Fibroblast of lung (primary cell): Measurements from ENCODE around the gene ZDHHC3. TPM values are rescaled to one million over a fixed set of nuclear protein-coding genes. Genes with fewer than 3 reads are reported as not detected.

ENCODE experiments used
- DNase-seq, 2 donors: peaks; one replicate each; pipeline versions ENCODE4 v3.0.0 to v3.0.0-alpha.2; 2010; ENCODE audit warnings: low read depth in 2 of 2
- H2AFZ ChIP-seq: 2 replicates; pipeline ENCODE4 v1.5.1; 2012; ENCODE audit warnings: low read length, control low read depth, inconsistent platforms
- H3K27ac ChIP-seq: 2 replicates; pipeline ENCODE4 v1.5.1; 2011; ENCODE audit warnings: low read length, control low read depth; ENCODE audit not compliant: insufficient read depth
- H3K27me3 ChIP-seq: 2 replicates; pipeline ENCODE4 v1.5.1; 2011; ENCODE audit warnings: mild to moderate bottlenecking, low read length; ENCODE audit not compliant: control insufficient read depth, insufficient read depth
- H3K36me3 ChIP-seq: 2 replicates; pipeline ENCODE4 v1.5.1; 2011; ENCODE audit warnings: low read length; ENCODE audit not compliant: control insufficient read depth, insufficient read depth
- H3K4me1 ChIP-seq: 2 replicates; pipeline ENCODE4 v1.5.1; 2011; ENCODE audit warnings: low read length; ENCODE audit not compliant: control insufficient read depth, insufficient read depth; ENCODE audit errors: extremely low read depth
- H3K4me2 ChIP-seq: 2 replicates; pipeline ENCODE4 v1.5.1; 2011; ENCODE audit warnings: low read length, control low read depth; ENCODE audit not compliant: insufficient read depth; ENCODE audit errors: extremely low read depth
- H3K4me3 ChIP-seq, 4 experiments: fragments of 200-600 bp in 1 of 4; sonication (generic) in 1 of 4; replicated peaks in 1 of 4; 2 replicates each; pipeline ENCODE4 v1.5.1; 2011 to 2016; ENCODE audit warnings: low read length in 4 of 4, low read depth in 3 of 4, mild to moderate bottlenecking in 3 of 4, control low read depth in 2 of 4, inconsistent platforms in 1 of 4, mixed read lengths in 1 of 4; ENCODE audit not compliant: insufficient read depth in 1 of 4; ENCODE audit errors: control extremely low read depth in 1 of 4
- H3K79me2 ChIP-seq: 2 replicates; pipeline ENCODE4 v1.5.1; 2012; ENCODE audit warnings: mild to moderate bottlenecking, low read length, inconsistent platforms; ENCODE audit not compliant: control insufficient read depth, insufficient read depth
- H3K9ac ChIP-seq: 2 replicates; pipeline ENCODE4 v1.5.1; 2011; ENCODE audit warnings: mild to moderate bottlenecking, low read length, control low read depth; ENCODE audit not compliant: insufficient read depth
- H3K9me3 ChIP-seq: 2 replicates; pipeline ENCODE4 v1.5.1; 2012; ENCODE audit warnings: low read depth, low read length; ENCODE audit not compliant: control insufficient read depth, insufficient read depth
- H4K20me1 ChIP-seq: 2 replicates; pipeline ENCODE4 v1.5.1; 2011; ENCODE audit warnings: low read length; ENCODE audit not compliant: control insufficient read depth, insufficient read depth; ENCODE audit errors: extremely low read depth
- CTCF ChIP-seq, 2 donors: IDR thresholded peaks in 1 of 2; conservative IDR thresholded peaks in 1 of 2; 1 replicate in 1 of 2; 2 replicates in 1 of 2; pipeline ENCODE4 v1.5.1; 2011 to 2012; ENCODE audit warnings: low read length in 2 of 2, control low read depth in 1 of 2, inconsistent platforms in 1 of 2, low read depth in 1 of 2, mild to moderate bottlenecking in 1 of 2
- EZH2 ChIP-seq: IDR thresholded peaks from 2 replicates; pipeline ENCODE4 v1.5.1; 2012; ENCODE audit warnings: low read length, control low read depth, mild to moderate bottlenecking; ENCODE audit errors: missing control alignments
- polyA plus RNA-seq, 2 donors: library from polyadenylated mRNA; depleted of rRNA in 1 of 2; stranded (reverse) in 1 of 2; unstranded in 1 of 2; fragments of >200 nt; gene quantifications; 2 replicates each; pipeline ENCODE4 v1.2.1, GENCODE V29; 2011 to 2012; ENCODE audit warnings: missing spikeins in 1 of 2
- total RNA-seq: library from RNA; depleted of rRNA; stranded (reverse); fragments of >200 nt; gene quantifications from 2 replicates; pipeline ENCODE4 v1.2.1, GENCODE V29; 2014

The ZDHHC3 gene
- total and polyA plus RNA-seq, 2 donors (not counting 1 experiment from before 2014, with no cell fraction given): 53.2 to 126 TPM

DNA sequence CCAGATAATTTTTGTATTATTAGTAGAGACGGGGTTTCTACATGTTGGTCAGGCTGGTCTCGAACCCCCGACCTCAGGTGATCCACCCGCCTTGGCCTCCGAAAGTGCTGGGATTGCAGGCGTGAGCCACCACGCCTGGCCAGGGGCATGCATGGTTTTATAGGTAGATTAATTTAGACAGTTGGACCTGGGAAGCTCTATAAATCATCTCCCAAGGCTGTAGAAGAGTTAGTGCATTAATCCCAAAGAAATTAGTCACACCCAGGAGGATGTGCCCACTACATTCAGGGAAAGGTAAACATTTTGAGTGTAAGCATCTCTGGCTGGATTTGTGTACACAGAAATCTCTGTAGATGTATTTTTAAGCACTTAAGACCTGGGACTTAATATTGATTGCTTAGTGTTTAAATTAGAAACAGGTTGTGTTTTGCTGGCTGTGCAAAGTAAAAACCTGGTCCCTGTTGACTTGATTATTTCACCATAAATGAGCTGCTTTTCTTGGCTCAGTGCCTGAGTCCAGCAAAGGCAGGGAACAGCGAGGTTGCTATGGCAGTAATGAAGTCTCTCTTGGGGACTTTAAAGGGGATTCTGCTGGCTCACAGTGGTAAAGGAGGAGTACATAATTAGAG is 19.3 kb upstream of the ZDHHC3 start:
- H3K27me3 ChIP-seq: no peaks in the 10 kb centered on the region
- H3K79me2 ChIP-seq: peaks cover 4% of the 10 kb centered on the region
- peak; percentile 49 to 71 for DNase-seq
- peaks cover 10% of the 10 kb centered on the region for H3K36me3 ChIP-seq
- H3K27ac ChIP-seq: peak overlapping the region; percentile 23
- TF ChIP-seq CTCF (conservative IDR thresholded peaks at IDR 0.05 in 1 of 2, IDR thresholded peaks at IDR 0.05 in 1 of 2; ENCODE audit: low read depth in 1 of 2, low read length in 2 of 2) (no peak), EZH2 (no peak)
- H2AFZ ChIP-seq: no peak overlapping the region
- peak overlapping the region; percentile 15 for H3K4me2 ChIP-seq
- H3K4me1 ChIP-seq: peaks cover 29% of the 10 kb centered on the region
- H4K20me1 ChIP-seq: no peaks in the 10 kb centered on the region
- H3K9me3 ChIP-seq: no peaks in the 10 kb centered on the region
- no peak overlapping the region for H3K4me3 ChIP-seq
- no peak overlapping the region for H3K9ac ChIP-seq

GRCh38 chr3:44993471-44994205 is 17.7 kb upstream of the ZDHHC3 start:
- Histone ChIP-seq H2AFZ (no peak overlapping the region), H3K79me2 (peaks cover 4% of the 10 kb centered on the region), H3K9ac (no peak overlapping the region), H3K27ac (peak overlapping the region; percentile 60), H4K20me1 (no peaks in the 10 kb centered on the region), H3K4me3 (no peak overlapping the region), H3K27me3 (no peaks in the 10 kb centered on the region), H3K36me3 (peaks cover 10% of the 10 kb centered on the region), H3K4me1 (peaks cover 29% of the 10 kb centered on the region), H3K9me3 (no peaks in the 10 kb centered on the region), H3K4me2 (peak overlapping the region; percentile 17)
- peak; percentile 66 to 73 for DNase-seq
- no peak for TF ChIP-seq CTCF (conservative IDR thresholded peaks at IDR 0.05 in 1 of 2, IDR thresholded peaks at IDR 0.05 in 1 of 2; ENCODE audit: low read depth in 1 of 2, low read length in 2 of 2)
- no peak for TF ChIP-seq EZH2

DNA sequence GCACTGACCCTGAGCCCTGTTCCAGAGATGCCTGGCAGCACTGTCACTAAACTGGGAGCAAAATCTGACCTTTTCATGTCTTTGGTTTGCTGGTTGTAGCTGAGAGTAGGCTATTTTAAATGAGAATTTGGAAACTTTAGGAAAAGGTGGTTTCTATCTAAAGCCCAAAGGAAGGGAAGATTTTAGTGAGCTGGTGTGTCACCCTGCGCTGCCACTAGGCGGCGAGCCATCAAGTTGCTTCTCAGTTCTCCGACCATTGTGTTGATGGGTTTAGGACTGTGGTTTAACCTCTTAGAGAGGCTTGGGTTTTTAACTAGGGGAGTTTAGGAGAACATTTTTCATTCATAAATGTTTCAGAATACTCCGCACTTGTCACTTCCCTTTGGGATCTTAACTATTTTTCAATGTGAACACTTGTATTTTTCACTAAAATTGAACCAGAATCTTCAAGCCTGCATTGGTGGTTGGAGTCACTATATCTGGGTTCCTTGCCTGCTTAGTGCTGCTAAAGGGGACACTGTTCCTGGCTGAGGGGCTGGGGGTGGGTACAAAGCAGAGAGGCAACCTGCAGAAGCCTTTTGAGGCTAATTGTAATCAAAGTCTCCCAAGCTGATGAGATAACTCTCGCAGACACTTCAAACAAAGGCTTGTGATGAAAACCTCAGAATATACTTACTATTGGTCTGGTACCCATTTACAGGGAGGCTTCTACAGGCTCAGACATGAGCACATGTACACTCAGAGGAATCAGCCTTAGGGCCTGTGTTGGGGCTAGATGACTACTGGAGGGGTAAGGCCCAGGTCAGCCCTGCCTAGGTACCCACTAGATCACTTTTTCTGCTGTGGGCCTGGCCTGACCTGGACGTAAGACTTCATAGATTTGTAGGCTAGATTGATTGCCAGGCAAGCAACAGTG is 16.8 kb upstream of the ZDHHC3 start:
- peaks cover 8% of the 10 kb centered on the region for H3K36me3 ChIP-seq
- no peak overlapping the region for H3K4me3 ChIP-seq
- peaks cover 8% of the 10 kb centered on the region for H3K79me2 ChIP-seq
- H4K20me1 ChIP-seq: no peaks in the 10 kb centered on the region
- peak in 1 of 2 donors; percentile 29 for DNase-seq
- TF ChIP-seq EZH2: no peak
- TF ChIP-seq CTCF (conservative IDR thresholded peaks at IDR 0.05 in 1 of 2, IDR thresholded peaks at IDR 0.05 in 1 of 2; ENCODE audit: low read depth in 1 of 2, low read length in 2 of 2): peak; percentile 54 to 77
- H3K9me3 ChIP-seq: no peaks in the 10 kb centered on the region
- H3K27me3 ChIP-seq: no peaks in the 10 kb centered on the region
- peak overlapping the region; percentile 60 for H3K27ac ChIP-seq
- no peak overlapping the region for H2AFZ ChIP-seq
- peaks cover 29% of the 10 kb centered on the region for H3K4me1 ChIP-seq
- peak overlapping the region; percentile 17 for H3K4me2 ChIP-seq
- no peak overlapping the region for H3K9ac ChIP-seq
